GM12891 (cell line): ENCODE data around the gene SRI.

Experiments used
- POLR2A ChIP-seq: IDR thresholded peaks from 2 replicates; pipeline ENCODE4 v1.6.1; 2011; ENCODE audit warnings: low read depth, low read length, control low read depth
- POLR2AphosphoS5 ChIP-seq: IDR thresholded peaks from 2 replicates; pipeline ENCODE4 v1.6.1; 2011; ENCODE audit warnings: low read depth, low read length, control low read depth
- POU2F2 ChIP-seq: IDR thresholded peaks from 2 replicates; pipeline ENCODE4 v1.6.1; 2011; ENCODE audit warnings: low read depth, mild to moderate bottlenecking, control low read depth, low read length, moderate library complexity
- SPI1 ChIP-seq: IDR thresholded peaks from 2 replicates; pipeline ENCODE4 v1.6.1; 2011; ENCODE audit warnings: low read depth, low read length, control low read depth
- TAF1 ChIP-seq: IDR thresholded peaks from 2 replicates; pipeline ENCODE4 v1.6.1; 2011; ENCODE audit warnings: low read depth, low read length, control low read depth

DNA sequence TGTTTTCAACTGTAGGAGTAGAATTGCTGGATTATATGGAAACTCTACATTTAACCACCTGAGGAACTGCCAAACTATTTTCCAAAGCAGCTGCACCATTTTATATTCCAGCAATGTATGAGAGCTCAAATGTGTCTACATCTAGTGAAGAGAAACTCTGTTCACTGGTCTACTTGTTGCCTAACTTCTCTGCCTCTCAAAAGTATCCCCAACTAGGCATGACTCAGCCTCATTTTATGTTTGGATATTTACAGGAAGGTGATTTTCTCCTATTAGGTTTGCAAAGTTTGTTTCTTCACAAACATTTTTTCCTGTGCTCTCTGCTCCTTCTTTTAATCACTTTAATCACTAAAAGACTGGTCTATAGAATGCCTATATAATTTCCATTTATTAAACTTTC lies 37.1 kb upstream of the SRI start:
- TF ChIP-seq TAF1 (no peak), POLR2AphosphoS5 (no peak), POLR2A (no peak), SPI1 (no peak), POU2F2 (no peak)
